ENCODE data around the gene ACTN1. TPM values are rescaled to one million over a fixed set of nuclear protein-coding genes. Genes with fewer than 3 reads are reported as not detected.

The ACTN1 gene
- total RNA-seq, 1 experiment from 2014 or later, result 90.9 TPM

Other genes starting within 250 kb of the ACTN1 start
- 7.8 and 28.6 TPM in 2 replicates for gene ZFP36L1, start 186.2 kb downstream of the ACTN1 start, total RNA-seq (2014; rRNA removed; shearing (Covaris generic))
- 22.7 and 25.5 TPM in 2 replicates for gene DCAF5, start 173.8 kb upstream of the ACTN1 start, total RNA-seq (2014; rRNA removed; shearing (Covaris generic))
- gene EXD2, start 212.2 kb upstream of the ACTN1 start, total RNA-seq (2014; rRNA removed; shearing (Covaris generic)), result 10.3 and 20.4 TPM in 2 replicates

All from G401 (cell line).